K562 (cell line): ENCODE data around the gene SLMAP. TPM values are rescaled to one million over a fixed set of nuclear protein-coding genes. Genes with fewer than 3 reads are reported as not detected.

Experiments
- ATAC-seq: fragments of 200-7000 bp; cut with Tn5 transposase; 3 replicates; pipeline ENCODE4 v1.9.1; 2020; ENCODE audit warnings: moderate library complexity
- BruUV-seq: library from RNA; stranded (reverse); fragments of 400-500 nt; replicated peaks from 2 replicates; lab custom pipeline; 2021; lab: Mats Ljungman, UMichigan
- CTCF ChIA-PET: fragments of 300-600 bp; formaldehyde crosslinking; extraction: SDS; loops from one replicate; lab custom pipeline; 2021; ENCODE audit warnings: low intra/inter-chr PET ratio; lab: Yijun Ruan, JAX
- POLR2A ChIA-PET: fragments of 300-600, 350-650 bp; sonication (Branson Sonifier 250); formaldehyde crosslinking; extraction: SDS; loops from one replicate; lab custom pipeline; 2021; ENCODE audit warnings: antibody characterized with exemption, inconsistent platforms; lab: Yijun Ruan, JAX
- DNase-seq, 4 experiments: peaks; one replicate each; pipeline versions ENCODE4 v3.0.0 to v3.0.0-alpha.2; 2011 to 2018; ENCODE audit warnings: low spot score in 3 of 4, mixed read lengths in 3 of 4; ENCODE audit errors: extremely low read depth in 1 of 4
- FAIRE-seq: peaks from 2 replicates; lab custom pipeline; 2011; peaks lifted over from hg19 to GRCh38; lab: Jason Lieb, UNC
- H2AFZ ChIP-seq: 2 replicates; pipeline ENCODE4 v1.6.0; 2011; ENCODE audit warnings: low read depth, low read length, control low read depth, inconsistent platforms
- H3K27ac ChIP-seq: fragments of 200-600 bp; 3 replicates; pipeline ENCODE4 v1.8.0; 2011; ENCODE audit warnings: low read depth, mild to moderate bottlenecking, control low read depth, inconsistent platforms, low read length, moderate library complexity, mixed read lengths; ENCODE audit errors: extremely low read depth
- H3K27me3 ChIP-seq, 2 experiments: fragments of 300-600 bp in 1 of 2; 2 replicates in 1 of 2; 3 replicates in 1 of 2; pipeline versions ENCODE4 v1.6.0 to v1.8.0; 2011; ENCODE audit warnings: inconsistent platforms in 2 of 2, low read length in 2 of 2, mild to moderate bottlenecking in 1 of 2, mixed read lengths in 1 of 2, moderate library complexity in 1 of 2; ENCODE audit not compliant: control insufficient read depth in 2 of 2, insufficient read depth in 2 of 2
- H3K36me3 ChIP-seq: fragments of 300-600 bp; 3 replicates; pipeline ENCODE4 v1.8.0; 2011; ENCODE audit warnings: mild to moderate bottlenecking, low read length, inconsistent platforms; ENCODE audit not compliant: control insufficient read depth, insufficient read depth
- H3K4me1 ChIP-seq, 2 experiments: fragments of 200-600 bp in 1 of 2; replicated peaks in 1 of 2; 2 replicates in 1 of 2; 3 replicates in 1 of 2; pipeline versions ENCODE4 v1.5.1 to v1.8.0; 2011; ENCODE audit warnings: inconsistent platforms in 2 of 2, low read length in 2 of 2, mild to moderate bottlenecking in 1 of 2, mixed read lengths in 1 of 2, moderate library complexity in 1 of 2; ENCODE audit not compliant: control insufficient read depth in 2 of 2, insufficient read depth in 2 of 2
- H3K4me2 ChIP-seq: 2 replicates; pipeline ENCODE4 v1.6.1; 2011; ENCODE audit warnings: low read length, control low read depth, inconsistent platforms, mixed read lengths; ENCODE audit not compliant: insufficient read depth
- H3K4me3 ChIP-seq: fragments of 200-600 bp; sonication (generic), shearing (Covaris generic); 2 replicates; pipeline ENCODE4 v1.5.1; 2016; ENCODE audit warnings: control low read depth, inconsistent platforms
- H3K79me2 ChIP-seq: fragments of 200-600 bp; 3 replicates; pipeline ENCODE4 v1.8.0; 2011; ENCODE audit warnings: low read length, inconsistent platforms; ENCODE audit not compliant: control insufficient read depth, insufficient read depth
- H3K9ac ChIP-seq, 2 experiments: 2 replicates each; pipeline versions ENCODE4 v1.6.0 to v1.6.1; 2011; ENCODE audit warnings: low read depth in 2 of 2, low read length in 2 of 2, control low read depth in 1 of 2, inconsistent platforms in 1 of 2, mild to moderate bottlenecking in 1 of 2, mixed read lengths in 1 of 2; ENCODE audit not compliant: insufficient read depth in 1 of 2
- H3K9me1 ChIP-seq: one replicate; pipeline ENCODE4 v1.6.0; 2011; ENCODE audit warnings: inconsistent platforms, mild to moderate bottlenecking, low read length, moderate library complexity; ENCODE audit not compliant: control insufficient read depth, insufficient read depth
- H3K9me3 ChIP-seq: replicated peaks from 2 replicates; pipeline ENCODE4 v1.5.1; 2011; ENCODE audit warnings: low read depth, low read length, inconsistent platforms; ENCODE audit not compliant: control insufficient read depth, insufficient read depth
- H4K20me1 ChIP-seq: replicated peaks from 2 replicates; pipeline ENCODE4 v1.6.1; 2011; ENCODE audit warnings: low read length, inconsistent platforms, mixed read lengths; ENCODE audit not compliant: control insufficient read depth, insufficient read depth
- BMI1 ChIP-seq: fragments of 150-350 bp; IDR thresholded peaks from 2 replicates; pipeline ENCODE4 v1.6.1; 2014; ENCODE audit warnings: low read length
- BRD4 ChIP-seq: fragments of 200-600 bp; sonication (generic); IDR thresholded peaks from 2 replicates; pipeline ENCODE4 v1.6.1; 2017; ENCODE audit warnings: inconsistent platforms
- ELF2 ChIP-seq: fragments of 250-450 bp; sonication (Bioruptor Pico); IDR thresholded peaks from 2 replicates; pipeline ENCODE4 v1.5.0; 2021; ENCODE audit warnings: mild to moderate bottlenecking
- FOXA1 ChIP-seq: fragments of 450-650 bp; IDR thresholded peaks from 2 replicates; pipeline ENCODE4 v1.6.1; 2016; ENCODE audit warnings: mild to moderate bottlenecking, borderline replicate concordance
- GTF2E2 ChIP-seq: fragments of 200-800 bp; sonication (Bioruptor generic); IDR thresholded peaks from 2 replicates; pipeline ENCODE4 v1.6.1; 2016; ENCODE audit warnings: missing genetic modification characterization, missing compliant biosample characterization
- MEIS2 ChIP-seq: fragments of 450-650 bp; IDR thresholded peaks from 2 replicates; pipeline ENCODE4 v1.6.1; 2014; ENCODE audit warnings: mild to moderate bottlenecking; ENCODE audit not compliant: partially characterized antibody
- MYNN ChIP-seq, 2 experiments: sonication (generic); formaldehyde crosslinking in 1 of 2; IDR thresholded peaks; 2 replicates each; pipeline versions ENCODE4 v1.5.0 to v1.6.1; 2016 to 2020; ENCODE audit warnings: antibody characterized with exemption in 1 of 2, missing genetic modification reagents in 1 of 2
- NEUROD1 ChIP-seq: fragments of 150-350 bp; IDR thresholded peaks from 2 replicates; pipeline ENCODE4 v1.6.1; 2014; ENCODE audit warnings: borderline replicate concordance, low read length, low read depth; ENCODE audit not compliant: partially characterized antibody
- NRF1 ChIP-seq, 2 experiments: fragments of 450-650 bp; IDR thresholded peaks in 1 of 2; conservative IDR thresholded peaks in 1 of 2; 2 replicates each; pipeline ENCODE4 v1.6.1; 2014; ENCODE audit warnings: mild to moderate bottlenecking in 2 of 2
- SPI1 ChIP-seq: IDR thresholded peaks from 2 replicates; pipeline ENCODE4 v1.6.1; 2011; ENCODE audit warnings: low read depth, low read length, control low read depth, borderline replicate concordance
- SRSF3 ChIP-seq: fragments of 200-400 bp; formaldehyde crosslinking; IDR thresholded peaks from 2 replicates; pipeline ENCODE4 v1.6.1; 2016; ENCODE audit warnings: mild to moderate bottlenecking, low read length, moderate library complexity; ENCODE audit not compliant: insufficient read depth
- TAL1 ChIP-seq: fragments of 450-650 bp; IDR thresholded peaks from 2 replicates; pipeline ENCODE4 v1.6.1; 2016; ENCODE audit warnings: mild to moderate bottlenecking
- TCF7L2 ChIP-seq: fragments of 150-350 bp; IDR thresholded peaks from 2 replicates; pipeline ENCODE4 v1.6.1; 2016; ENCODE audit warnings: low read depth, mild to moderate bottlenecking, low read length, moderate library complexity
- ZKSCAN3 ChIP-seq: fragments of 250-450 bp; sonication (Bioruptor Pico); IDR thresholded peaks from 2 replicates; pipeline ENCODE4 v1.4.0; 2020
- ZKSCAN8 ChIP-seq: fragments of 200-800 bp; sonication (Bioruptor generic); IDR thresholded peaks from 2 replicates; pipeline ENCODE4 v1.6.1; 2016; ENCODE audit warnings: missing genetic modification characterization, missing compliant biosample characterization
- ZNF134 ChIP-seq: fragments of 250-450 bp; sonication (Bioruptor Pico); conservative IDR thresholded peaks from 2 replicates; pipeline ENCODE4 v1.4.0; 2020
- ZNF444 ChIP-seq: fragments of 250-450 bp; sonication (Bioruptor Pico); IDR thresholded peaks from 2 replicates; pipeline ENCODE4 v1.4.0; 2020; ENCODE audit warnings: mild to moderate bottlenecking, moderate library complexity
- WGBS: fragments of 100-300 bp; shearing (Covaris generic); methylation state at CpG from one replicate; pipeline ENCODE4 v1.1.6; 2016; ENCODE audit warnings: low coverage, mixed read lengths; ENCODE audit not compliant: insufficient coverage; ENCODE audit errors: missing lambda C conversion rate; 5-methylcytosine and 5-hydroxymethylcytosine counted together
- in situ Hi-C: fragments of 300-500 bp; cut with MboI; formaldehyde crosslinking; loops from 4 replicates; pipeline ENCODE4 v1.15.0; 2018; ENCODE audit warnings: inconsistent platforms, mixed read lengths
- intact Hi-C: fragments of 100-400 bp; cut with micrococcal nuclease; formaldehyde crosslinking; loops from 2 replicates; pipeline ENCODE4 v1.14.2; 2022
- polyA plus RNA-seq, 8 experiments: library from polyadenylated mRNA; depleted of rRNA in 4 of 8; stranded (reverse) in 5 of 8; unstranded in 3 of 8; fragments of >200 nt; fragmentation: Nextera tagmentation in 2 of 8; fragmentation: Illumina TruSeq in 1 of 8; extraction: Ambion mirVana in 2 of 8; extraction: Trizol in 1 of 8; gene quantifications; 2 replicates each; pipeline versions ENCODE4 v1.2.1 to v1.2.3, GENCODE V29; 2011 to 2014; ENCODE audit warnings: inconsistent platforms in 1 of 8, missing spikeins in 1 of 8
- total RNA-seq, 7 experiments: library from RNA; depleted of rRNA in 6 of 7; stranded (reverse); fragments of >200 nt in 6 of 7; fragmentation: Illumina TruSeq in 2 of 7; extraction: Trizol in 2 of 7; gene quantifications; 2 replicates each; pipeline versions ENCODE4 v1.2.1 to v1.2.3, GENCODE V29; 2011 to 2021; ENCODE audit warnings: low replicate concordance in 1 of 7
- TF ChIP-seq, protein P1 (sequence below): IDR thresholded peaks from 2 replicates; pipeline ENCODE4 v1.6.1; 2011; ENCODE audit not compliant: insufficient read length; ENCODE audit errors: extremely low read depth
- TF ChIP-seq, protein P2 (sequence below): fragments of 450-650 bp; IDR thresholded peaks from 2 replicates; pipeline ENCODE4 v1.6.1; 2018; ENCODE audit not compliant: partially characterized antibody

Gene SLMAP
- total and polyA plus RNA-seq, 9 of the 15 experiments (the other 6 are each of a cell fraction or from before 2014, with no cell fraction given), result 12.1 to 50.7 (median 28.3) TPM

DNA sequence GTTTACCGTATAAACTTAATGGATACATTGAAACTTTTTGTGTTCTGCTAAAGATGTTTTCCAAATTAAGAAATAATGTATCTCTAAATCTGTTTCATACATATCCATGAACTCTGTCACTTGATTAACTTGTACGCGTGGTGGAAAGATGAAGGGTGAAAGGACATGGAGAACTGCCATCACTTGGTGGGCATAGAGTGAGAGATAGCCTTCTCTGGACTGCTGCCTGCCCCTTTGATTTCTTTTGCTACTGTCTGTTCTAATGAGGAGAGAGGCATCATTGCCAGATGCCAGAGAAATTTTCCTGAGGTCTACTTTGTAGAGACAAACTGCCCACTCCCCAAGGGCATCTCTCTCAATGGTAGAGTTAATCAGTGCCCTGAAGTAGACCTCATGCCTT is 120.5 kb downstream of the SLMAP start:
- no peak overlapping the region for H2AFZ ChIP-seq
- no peaks in the 10 kb centered on the region for H3K27me3 ChIP-seq
- intact Hi-C loops, result no loop called here
- WGBS, result 81% methylated on average over 3 of the region's 3 CpGs
- H3K4me3 ChIP-seq, result no peak overlapping the region
- in situ Hi-C loops, result no loop called here
- H3K9me3 ChIP-seq, result no peaks in the 10 kb centered on the region
- no TSS peak for BruUV-seq
- no peak for TF ChIP-seq TCF7L2
- no peak for TF ChIP-seq ZKSCAN8 (CRISPR knock-in tag)
- no peak for TF ChIP-seq MEIS2
- no peak for TF ChIP-seq SRSF3
- TF ChIP-seq ZNF134 (CRISPR knock-in tag), result no peak
- TF ChIP-seq ZKSCAN3 (CRISPR knock-in tag), result no peak
- TF ChIP-seq SPI1, result no peak
- no peak for TF ChIP-seq TAL1
- TF ChIP-seq NEUROD1, result no peak
- TF ChIP-seq ELF2 (CRISPR knock-in tag), result no peak
- TF ChIP-seq, protein P1, sequence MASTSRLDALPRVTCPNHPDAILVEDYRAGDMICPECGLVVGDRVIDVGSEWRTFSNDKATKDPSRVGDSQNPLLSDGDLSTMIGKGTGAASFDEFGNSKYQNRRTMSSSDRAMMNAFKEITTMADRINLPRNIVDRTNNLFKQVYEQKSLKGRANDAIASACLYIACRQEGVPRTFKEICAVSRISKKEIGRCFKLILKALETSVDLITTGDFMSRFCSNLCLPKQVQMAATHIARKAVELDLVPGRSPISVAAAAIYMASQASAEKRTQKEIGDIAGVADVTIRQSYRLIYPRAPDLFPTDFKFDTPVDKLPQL, result no peak
- TF ChIP-seq FOXA1, result no peak
- TF ChIP-seq BMI1, result no peak
- no peak for TF ChIP-seq BRD4
- TF ChIP-seq, protein P2, sequence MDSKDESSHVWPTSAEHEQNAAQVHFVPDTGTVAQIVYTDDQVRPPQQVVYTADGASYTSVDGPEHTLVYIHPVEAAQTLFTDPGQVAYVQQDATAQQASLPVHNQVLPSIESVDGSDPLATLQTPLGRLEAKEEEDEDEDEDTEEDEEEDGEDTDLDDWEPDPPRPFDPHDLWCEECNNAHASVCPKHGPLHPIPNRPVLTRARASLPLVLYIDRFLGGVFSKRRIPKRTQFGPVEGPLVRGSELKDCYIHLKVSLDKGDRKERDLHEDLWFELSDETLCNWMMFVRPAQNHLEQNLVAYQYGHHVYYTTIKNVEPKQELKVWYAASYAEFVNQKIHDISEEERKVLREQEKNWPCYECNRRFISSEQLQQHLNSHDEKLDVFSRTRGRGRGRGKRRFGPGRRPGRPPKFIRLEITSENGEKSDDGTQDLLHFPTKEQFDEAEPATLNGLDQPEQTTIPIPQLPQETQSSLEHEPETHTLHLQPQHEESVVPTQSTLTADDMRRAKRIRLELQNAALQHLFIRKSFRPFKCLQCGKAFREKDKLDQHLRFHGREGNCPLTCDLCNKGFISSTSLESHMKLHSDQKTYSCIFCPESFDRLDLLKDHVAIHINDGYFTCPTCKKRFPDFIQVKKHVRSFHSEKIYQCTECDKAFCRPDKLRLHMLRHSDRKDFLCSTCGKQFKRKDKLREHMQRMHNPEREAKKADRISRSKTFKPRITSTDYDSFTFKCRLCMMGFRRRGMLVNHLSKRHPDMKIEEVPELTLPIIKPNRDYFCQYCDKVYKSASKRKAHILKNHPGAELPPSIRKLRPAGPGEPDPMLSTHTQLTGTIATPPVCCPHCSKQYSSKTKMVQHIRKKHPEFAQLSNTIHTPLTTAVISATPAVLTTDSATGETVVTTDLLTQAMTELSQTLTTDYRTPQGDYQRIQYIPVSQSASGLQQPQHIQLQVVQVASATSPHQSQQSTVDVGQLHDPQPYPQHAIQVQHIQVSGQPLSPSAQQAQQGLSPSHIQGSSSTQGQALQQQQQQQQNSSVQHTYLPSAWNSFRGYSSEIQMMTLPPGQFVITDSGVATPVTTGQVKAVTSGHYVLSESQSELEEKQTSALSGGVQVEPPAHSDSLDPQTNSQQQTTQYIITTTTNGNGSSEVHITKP, result no peak
- TF ChIP-seq ZNF444, result no peak
- no peak for TF ChIP-seq MYNN (IDR thresholded peaks at IDR 0.05)
- TF ChIP-seq MYNN (CRISPR knock-in tag; IDR thresholded peaks at IDR 0.05), result no peak
- TF ChIP-seq GTF2E2, result no peak
- no peak for TF ChIP-seq NRF1 (conservative IDR thresholded peaks at IDR 0.05 in 1 of 2, IDR thresholded peaks at IDR 0.05 in 1 of 2)
- no peak for DNase-seq
- H3K9ac ChIP-seq, result no peak overlapping the region
- H3K36me3 ChIP-seq, result peaks cover 6% of the 10 kb centered on the region; the same call in 1 of the 3 replicates
- no peaks in the 10 kb centered on the region for H3K9me1 ChIP-seq
- ChIA-PET CTCF (no interaction called here), POLR2A (no interaction called here)
- H4K20me1 ChIP-seq, result no peaks in the 10 kb centered on the region
- H3K4me1 ChIP-seq, result no peaks in the 10 kb centered on the region
- no peaks in the 10 kb centered on the region for H3K79me2 ChIP-seq
- FAIRE-seq, result no peak
- no peak overlapping the region for H3K4me2 ChIP-seq
- no peak for ATAC-seq
- H3K27ac ChIP-seq, result no peak overlapping the region
